GM19395 (cell line): ENCODE results near the gene SPTBN1.
"Not testable (repeated sequence)": the region's sequence is repeated elsewhere in the genome, so short reads cannot be mapped to it uniquely, and the experiment has no call there.

ENCODE experiments used
- ATAC-seq: cut with Tn5 transposase; IDR thresholded peaks from one replicate; pipeline ENCODE4 v1.9.1; 2021; ENCODE audit warnings: mild to moderate bottlenecking, moderate library complexity; ENCODE audit not compliant: unreplicated experiment

Gene SPTBN1

DNA sequence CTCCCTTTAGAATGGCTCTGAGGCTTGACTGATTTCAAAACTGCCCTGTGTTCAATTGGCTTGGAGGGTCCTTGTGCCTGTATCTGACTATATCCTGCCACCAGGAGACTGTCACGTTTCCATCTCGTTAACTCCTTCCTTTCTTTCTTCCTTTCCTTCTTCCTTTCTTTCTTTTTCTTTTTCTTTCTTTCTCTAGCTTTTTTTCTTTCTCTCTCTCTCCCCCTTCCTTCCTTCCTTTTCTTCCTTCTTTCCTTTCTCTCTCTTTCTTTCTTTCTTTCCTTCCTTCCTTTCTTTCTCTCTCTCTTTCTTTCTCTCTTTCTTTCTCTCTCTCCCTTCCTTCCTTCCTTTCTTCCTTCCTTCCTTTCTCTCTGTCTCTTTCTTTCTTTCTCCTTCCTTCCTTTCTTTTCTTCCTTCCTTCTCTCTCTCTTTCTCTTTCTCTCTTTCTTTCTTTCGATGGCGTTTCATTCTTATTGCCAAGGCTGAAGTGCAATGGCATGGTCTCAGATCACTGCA is 229.2 kb downstream of the SPTBN1 start:
- no peak for ATAC-seq

DNA sequence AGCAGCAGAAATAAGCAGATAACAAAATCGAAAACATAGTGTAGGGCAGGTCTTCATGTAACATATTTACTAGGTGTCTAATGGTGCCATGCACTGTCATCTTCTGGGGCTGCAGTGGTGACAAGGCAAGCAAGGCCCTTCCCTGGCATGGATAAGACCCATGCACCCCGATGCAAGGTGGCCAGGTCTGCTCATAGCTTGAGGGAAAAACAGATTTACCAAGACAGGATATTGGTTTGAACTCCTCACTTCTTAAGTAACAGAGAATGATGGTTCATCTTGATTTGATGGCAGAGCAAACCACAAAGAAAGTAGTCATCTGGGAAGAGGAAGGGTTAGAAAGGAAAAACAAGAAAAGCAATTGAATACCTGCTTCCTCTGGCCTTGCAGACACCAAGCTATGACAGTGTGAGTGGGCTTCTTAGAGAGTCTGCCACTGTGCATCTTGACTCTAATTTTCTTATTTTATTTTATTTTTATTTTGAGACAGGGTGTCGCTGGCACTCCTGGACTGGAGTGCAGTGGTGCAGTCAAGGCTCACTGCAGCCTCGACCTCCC is 231.5 kb downstream of the SPTBN1 start:
- ATAC-seq, result no peak

DNA sequence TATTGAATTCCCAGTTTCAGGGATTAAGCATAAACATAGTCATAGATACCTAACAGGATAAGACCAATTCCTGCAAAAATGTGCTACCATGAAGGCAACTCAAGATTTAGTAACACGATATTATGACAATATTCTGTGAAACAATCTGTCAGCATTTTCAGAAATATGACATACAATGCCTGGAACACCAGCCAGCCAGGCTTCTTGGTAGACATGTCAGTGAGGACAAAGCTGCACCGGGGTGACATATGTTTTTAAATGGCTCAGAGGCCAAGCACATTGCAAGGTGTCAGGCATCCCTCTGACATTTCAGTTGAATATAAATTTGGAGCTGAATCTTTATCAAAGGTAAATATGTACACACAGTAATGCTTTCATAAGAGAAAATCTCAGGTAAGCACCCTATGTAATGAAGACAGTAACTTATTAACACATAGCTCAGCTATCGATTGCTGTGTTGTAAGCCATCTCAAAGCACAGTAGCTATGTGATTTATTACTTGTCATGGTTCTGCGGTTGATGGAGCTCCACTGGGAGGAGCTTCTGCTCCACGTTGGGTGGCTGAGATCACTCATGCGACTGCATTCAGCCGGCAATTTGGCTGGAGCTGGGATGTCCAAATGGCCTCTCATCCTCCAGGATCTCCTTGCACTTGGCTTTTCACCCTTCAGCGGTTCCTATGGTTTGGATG is 235.5 kb downstream of the SPTBN1 start:
- ATAC-seq, result no peak

GRCh38 chr2:54692556-54692955 is 236.4 kb downstream of the SPTBN1 start:
- ATAC-seq, result no peak

DNA sequence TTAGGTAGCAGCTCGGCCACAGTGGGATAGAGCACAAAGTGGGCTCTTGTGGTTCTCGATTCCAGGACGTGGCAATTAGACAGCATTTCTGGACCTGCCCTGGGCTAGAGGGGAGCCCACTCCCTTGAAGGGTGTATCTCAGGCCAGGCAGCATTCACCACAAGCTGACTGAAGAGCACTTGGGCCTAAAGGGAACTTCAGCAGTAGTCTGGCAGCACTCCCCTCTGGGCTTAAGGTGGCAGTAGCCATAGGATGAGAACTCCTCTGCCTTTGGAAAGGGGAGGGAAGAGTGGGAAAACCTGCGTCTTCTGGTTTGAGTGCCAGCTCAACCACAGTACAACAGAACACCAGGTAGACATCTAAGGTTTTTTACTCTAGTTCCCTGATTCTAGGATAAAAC is 239.3 kb downstream of the SPTBN1 start:
- ATAC-seq, result no peak

- no peak for ATAC-seq
Observed at GRCh38 chr2:54697934-54698333, 241.8 kb downstream of the SPTBN1 start.

GRCh38 chr2:54698926-54699325 is 242.8 kb downstream of the SPTBN1 start:
- ATAC-seq, result not testable (repeated sequence)

DNA sequence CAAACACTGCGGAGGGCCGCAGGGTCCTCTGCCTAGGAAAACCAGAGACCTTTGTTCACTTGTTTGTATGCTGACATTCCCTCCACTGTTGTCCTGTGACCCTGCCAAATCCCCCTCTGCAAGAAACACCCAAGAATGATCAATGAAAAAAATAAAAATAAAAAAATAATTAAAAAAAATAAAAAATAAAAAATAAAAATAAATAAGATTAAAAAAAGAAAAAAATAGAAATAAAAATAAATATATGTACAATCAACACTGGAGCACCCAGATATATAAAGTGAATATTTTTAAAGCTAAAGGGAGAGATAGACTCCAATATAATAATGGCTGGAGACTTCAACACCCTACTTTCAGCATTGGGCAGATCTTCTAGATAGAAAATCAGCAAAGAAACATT is 243.5 kb downstream of the SPTBN1 start:
- ATAC-seq, result no peak

DNA sequence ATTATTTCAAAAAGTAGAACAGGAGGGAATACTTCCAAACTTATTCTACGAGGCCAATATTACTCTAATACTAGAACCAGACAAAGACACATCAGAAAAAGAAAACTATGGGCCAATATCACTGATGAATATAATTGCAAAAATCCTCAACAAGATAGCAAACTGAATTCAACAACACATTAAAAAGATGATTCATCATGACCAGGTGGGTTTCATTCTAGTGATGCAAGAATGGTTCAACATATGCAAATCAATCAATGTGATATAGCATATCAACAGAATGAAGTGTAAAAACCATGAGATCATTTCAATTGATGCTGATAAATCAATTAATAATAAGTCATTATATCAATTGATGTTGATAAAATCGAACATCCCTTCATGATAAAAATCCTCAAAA is 244.9 kb downstream of the SPTBN1 start:
- no peak for ATAC-seq

DNA sequence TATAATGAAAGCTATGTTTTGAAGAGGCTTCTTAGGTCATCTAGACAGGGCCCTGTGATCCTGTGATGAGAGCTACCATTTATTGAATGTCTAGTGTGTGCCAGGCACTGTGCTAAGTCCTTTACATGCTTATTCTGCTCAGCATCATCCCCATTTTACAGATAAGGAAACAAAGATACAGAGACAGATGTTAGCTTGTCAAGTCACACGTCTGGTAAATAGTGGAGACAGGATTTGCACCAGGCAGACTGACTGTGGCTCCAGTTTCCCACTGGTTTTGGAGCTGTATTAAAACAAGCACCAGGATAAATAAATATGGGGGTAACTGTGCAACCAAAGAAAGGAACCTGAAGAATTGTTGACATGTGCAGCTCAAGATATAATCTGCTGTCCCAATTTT is 248.1 kb downstream of the SPTBN1 start:
- no peak for ATAC-seq

DNA sequence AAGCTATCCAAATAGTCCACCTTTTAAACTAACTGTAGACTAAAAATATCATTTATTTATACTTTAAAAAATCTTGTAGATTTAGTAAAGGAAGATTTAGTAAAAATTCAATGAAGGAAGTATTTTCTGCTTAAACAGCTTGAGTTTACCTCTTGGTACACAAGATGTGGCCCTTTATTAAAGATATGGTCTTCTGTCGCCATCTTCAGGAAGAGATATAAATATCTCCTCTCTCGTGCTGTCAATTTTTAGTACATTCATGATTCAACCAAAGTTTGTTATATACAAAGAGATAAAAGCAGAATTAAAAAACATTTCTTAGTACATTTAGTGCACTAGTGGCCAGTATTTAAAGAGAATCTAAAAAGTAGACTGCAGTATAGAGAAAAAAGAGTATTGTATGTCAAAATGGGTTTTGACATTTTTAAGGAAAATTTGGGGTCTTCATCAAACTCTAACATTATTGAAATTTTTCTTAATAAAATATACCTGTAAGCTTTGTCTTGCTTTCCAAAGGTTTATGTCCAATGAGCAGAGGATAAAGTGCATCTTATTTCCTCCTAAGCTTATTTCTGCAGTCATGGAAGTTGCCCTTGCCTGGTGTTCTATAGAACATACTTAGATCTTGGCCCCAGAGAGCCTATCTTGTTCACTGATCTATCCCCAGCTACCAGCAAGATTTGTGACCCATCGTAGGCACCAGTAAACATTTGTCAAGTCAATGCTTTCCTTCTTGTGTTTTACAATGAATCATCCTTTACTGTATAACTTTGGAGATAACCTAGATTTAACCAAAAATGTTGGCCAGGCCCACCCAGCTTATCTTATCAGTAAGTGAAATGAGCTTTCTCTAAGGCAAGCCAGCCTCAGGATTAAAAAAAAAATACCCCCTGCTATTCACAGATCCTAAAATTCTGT is 248.8 kb downstream of the SPTBN1 start:
- no peak for ATAC-seq

DNA sequence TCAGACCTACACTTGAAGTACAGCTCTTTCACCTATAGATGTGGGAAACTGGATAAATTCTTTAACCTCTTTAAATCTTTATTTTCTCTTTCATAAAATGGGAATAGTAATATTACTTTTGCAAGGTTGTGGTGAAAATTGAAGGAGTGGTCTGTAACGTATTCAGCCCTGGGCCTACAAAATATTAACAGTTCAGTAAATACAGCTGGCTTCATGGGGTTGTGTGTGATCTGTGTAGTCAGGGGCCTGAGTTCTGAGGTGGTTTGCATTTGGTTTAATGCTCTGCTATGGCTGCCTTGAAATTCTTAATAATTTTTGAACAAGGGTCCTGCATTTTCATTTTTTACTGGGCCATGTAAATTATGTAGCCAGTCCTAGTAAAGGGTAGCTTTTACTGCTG is 250.5 kb downstream of the SPTBN1 start:
- no peak for ATAC-seq

DNA sequence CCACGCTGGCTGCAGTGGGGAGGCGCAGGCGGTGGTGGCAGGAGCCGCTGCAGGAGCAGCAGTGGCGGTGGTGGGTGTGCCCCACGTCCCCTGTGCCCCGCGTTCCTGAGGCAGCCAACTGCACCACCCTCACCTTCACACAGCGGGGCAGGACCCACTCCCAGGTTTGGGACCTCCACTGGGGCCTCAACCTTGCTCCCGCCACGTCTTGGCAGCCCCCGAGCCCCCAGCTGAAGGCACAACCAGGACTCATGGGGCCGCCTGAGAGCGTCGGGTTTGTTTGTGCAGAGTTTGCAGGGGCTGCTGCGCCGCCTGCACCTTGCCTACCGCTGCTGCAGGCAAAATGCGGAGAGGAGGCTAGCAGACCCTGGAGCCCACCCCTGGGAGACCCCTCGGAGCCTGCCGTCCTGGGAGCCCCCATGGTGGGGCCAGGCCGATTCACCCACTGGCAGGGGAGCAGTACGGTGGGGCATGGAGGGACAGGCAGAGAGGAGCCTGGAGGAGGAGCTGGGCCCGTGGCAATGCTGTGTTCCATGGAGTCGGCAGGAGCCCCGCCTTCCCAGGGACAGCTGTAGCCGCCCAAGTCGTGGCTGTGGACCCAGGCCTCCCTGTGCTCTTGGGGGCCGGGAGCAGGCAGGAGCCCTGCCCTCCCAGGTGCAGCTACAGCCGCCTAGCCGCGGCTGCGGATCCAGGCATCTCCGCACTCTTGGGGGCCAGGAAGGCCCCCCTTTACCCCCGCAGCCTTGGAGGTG is 252.6 kb downstream of the SPTBN1 start:
- no peak for ATAC-seq

- no peak for ATAC-seq
Observed at GRCh38 chr2:54709336-54709809, 253.2 kb downstream of the SPTBN1 start.

DNA sequence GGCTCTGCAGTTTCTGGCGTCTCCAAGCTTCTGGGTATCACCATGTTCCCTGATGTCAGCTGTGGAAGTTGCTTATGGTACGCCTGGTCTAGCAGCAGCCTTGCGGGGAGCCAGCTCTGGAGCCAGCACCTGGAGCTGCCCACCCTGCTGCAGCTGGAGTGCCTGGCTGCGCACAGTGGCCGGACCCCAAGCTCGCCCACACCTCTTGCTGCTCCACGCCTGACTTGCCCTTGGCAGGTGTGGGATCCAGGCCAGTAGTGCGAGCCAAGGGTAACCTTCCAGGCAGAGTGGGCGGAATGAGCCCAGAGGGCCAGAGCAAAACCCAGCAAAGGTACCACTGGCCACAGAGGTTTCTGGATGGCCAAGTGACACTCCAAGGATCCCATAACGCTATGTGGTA is 254.1 kb downstream of the SPTBN1 start:
- ATAC-seq, result no peak

GRCh38 chr2:54712516-54712915 is 256.4 kb downstream of the SPTBN1 start:
- no peak for ATAC-seq

DNA sequence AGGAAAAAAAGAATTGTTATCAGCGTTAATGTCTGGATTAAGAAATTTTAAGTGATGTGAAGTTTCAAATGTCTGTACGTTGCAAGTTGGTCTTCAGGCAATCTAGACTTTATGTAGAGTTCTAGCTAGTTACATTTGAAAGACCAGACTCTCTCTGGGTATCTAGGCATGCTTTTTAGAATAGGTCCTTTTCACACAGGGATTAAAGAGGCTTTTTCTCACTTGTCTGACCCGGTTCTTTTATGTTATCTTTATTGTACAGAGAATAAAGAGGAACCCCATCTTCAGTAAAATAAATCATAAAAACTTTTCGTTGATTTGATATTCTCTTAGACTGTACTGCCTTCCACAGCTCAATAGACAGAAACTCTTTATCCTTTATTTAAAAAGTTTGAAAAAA is 258.9 kb downstream of the SPTBN1 start:
- no peak for ATAC-seq

DNA sequence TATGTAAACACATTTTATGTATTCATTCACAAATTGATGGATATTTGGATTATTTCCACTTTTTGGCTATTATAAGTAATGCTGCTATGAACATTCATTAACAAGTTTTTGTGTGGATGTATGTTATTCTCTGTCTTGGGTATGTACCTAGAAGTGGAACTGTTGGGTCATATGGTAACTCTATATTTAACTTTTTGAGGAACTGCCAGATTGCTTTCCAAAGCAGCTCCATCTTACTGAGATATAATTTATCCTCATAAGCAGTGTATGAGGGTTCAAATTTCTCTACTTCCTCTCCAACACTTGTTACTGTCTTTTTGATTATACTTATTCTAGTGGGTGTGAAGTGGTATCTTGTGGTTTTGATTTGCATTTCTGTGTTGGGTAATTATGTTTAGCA is 260.2 kb downstream of the SPTBN1 start:
- no peak for ATAC-seq

DNA sequence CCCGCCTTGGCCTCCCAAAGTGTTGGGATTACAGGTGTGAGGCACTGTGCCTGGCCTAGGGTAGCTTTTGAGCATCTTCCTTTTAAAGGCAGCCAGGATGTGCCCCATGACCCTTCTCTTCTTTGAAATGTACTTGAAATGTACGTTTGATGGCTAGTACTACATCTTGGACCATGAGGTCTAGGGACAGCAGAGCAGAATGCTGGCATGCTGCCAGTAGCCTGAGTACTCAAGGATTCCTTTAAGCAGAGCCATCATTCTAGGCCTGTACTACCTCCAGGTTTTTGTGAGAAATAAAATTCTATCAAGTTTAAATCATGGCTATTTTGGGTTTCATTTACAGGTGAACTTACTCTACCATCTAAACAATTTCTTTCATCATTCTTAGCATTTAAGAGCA is 264.4 kb downstream of the SPTBN1 start:
- no peak for ATAC-seq
